Cardiac septum (tissue), 1 donor: ENCODE data around the gene NSUN6. TPM values are rescaled to one million over a fixed set of nuclear protein-coding genes. Genes with fewer than 3 reads are reported as not detected.
"Not testable (repeated sequence)": the region's sequence is repeated elsewhere in the genome, so short reads cannot be mapped to it uniquely, and the experiment has no call there.

Experiments used
- DNase-seq: peaks from one replicate; pipeline ENCODE4 v3.0.0-alpha.2; 2020; ENCODE audit warnings: low spot score
- intact Hi-C: fragments of 100-400 bp; cut with DNase I; formaldehyde crosslinking; loops from one replicate; pipeline ENCODE4 v1.14.0; 2022
- total RNA-seq: library from RNA; stranded (reverse); fragmentation: NEBNext Ultra II Directional; extraction: Animal tissue kit (Norgen Biotek cat#: 25700); gene quantifications from one replicate; pipeline ENCODE4 v1.2.1, GENCODE V29; 2021
- donor health status: DM: no; HTN: no; CAD: no.

The NSUN6 gene
- total RNA-seq, 1 donor from 2014 or later = 8.7 TPM

DNA sequence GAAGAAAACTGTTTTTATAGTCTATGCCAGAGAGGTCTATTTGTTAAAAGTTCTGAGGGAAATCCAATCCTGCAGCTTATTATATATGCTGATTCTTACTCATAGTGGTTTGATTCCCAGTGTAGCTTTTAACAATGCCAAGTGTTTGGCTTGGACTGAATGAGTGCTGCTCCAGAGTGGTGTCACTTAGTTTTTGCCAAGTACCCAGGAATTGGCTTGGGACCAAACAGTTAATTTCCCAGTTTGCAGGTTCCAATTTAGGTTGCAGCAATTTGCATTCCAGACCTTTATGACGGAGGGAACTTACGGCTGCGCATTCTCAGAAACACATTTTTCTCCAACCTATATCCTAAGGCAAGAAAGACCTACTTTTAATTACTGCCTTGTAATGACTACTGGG is 32.4 kb downstream of the NSUN6 start:
- DNase-seq = no peak
- intact Hi-C loops = no loop called here

DNA sequence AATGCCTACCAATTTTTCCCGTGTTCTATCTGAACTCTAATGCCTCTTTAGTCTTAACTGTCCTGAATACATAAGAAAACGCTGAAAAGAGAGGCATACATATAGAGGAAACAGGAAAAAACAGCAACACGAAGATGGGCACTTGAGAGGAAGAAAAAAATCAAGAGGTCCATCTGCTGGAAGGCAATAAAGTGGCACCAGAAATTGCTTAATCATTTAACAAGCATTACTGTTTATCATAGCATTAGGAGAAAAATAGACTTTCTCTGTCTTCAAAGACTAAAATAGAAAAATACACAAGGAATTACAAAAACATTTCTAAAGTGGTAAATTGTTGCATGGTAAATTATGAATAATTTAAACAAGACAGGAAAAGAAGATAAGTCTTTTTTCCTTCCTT is 35.0 kb downstream of the NSUN6 start:
- no peak for DNase-seq
- intact Hi-C loops = no loop called here

DNA sequence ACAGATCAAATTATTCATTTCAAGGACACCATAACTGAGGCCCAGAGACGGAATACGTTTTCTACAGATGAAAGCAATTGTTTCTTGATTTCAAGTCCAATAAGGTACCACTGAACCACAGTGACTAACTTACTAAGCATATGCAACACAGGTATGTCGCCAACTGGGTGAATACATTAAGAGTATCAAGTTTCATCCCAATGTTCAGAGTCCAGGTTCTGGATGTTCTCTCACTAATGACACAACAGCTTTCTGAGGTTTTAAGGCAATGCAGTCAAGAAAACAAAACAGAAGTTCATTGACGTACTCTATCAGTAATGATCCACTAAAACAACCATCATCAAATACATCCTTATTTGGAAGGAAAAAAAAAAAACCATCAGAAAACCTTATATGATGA is 35.8 kb downstream of the NSUN6 start:
- intact Hi-C loops = no loop called here
- no peak for DNase-seq

DNA sequence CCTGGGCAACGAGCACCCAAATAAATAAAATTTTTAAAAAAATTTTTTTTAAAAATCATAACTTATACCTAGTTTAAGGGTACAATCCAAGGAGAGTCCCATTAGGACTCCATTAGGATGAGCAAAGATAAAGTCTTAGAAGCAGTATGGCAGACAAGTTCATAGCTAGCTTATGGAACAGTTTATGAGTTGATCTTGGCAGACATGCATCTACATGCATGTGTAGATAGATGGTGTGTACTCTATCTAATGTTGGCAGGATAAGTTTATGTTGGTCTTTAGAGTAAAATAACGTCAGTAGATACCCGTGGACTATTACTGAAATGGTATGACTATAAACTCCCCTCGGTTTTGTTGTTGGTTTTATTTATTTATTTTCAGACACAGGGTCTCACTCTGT is 40.2 kb downstream of the NSUN6 start:
- DNase-seq = no peak
- intact Hi-C loops = no loop called here

DNA sequence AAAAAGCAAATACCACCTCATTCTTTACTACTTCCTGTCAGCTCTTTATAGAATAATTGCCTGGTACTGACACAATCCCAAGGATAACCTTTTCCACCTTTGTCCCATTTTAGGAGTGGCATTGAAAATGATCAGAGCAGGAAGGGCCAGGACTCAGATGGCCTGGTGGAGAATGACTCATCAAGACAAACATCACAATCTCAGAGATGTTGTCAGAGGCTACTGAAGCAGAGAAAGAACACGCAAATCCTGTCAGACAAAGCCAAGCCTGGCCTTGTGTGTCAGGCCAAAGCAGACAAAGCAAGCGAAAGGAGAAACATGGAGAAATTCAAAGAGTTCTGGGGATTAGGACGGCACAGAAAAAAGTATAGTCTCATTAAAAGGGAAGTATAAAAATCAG is 40.9 kb downstream of the NSUN6 start:
- DNase-seq = no peak
- intact Hi-C loops = no loop called here

DNA sequence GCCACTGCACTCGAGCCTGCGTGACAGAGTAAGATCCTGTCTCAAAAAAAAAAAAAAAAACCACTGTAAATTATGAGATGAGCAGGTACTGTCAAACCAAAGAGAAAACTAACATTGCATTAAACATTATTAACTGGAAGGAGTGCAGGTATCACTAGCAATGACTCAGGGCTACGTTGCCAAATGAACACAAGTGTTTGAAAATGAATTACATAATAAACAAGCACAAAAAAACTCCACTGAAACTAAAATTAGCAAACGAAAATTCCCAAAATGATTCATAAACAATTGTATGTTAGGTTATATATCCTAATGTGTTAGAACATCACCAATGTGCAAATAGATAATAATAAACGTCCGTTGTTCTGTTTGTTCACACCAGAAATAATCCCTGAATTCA is 42.8 kb downstream of the NSUN6 start:
- no peak for DNase-seq
- intact Hi-C loops = no loop called here

DNA sequence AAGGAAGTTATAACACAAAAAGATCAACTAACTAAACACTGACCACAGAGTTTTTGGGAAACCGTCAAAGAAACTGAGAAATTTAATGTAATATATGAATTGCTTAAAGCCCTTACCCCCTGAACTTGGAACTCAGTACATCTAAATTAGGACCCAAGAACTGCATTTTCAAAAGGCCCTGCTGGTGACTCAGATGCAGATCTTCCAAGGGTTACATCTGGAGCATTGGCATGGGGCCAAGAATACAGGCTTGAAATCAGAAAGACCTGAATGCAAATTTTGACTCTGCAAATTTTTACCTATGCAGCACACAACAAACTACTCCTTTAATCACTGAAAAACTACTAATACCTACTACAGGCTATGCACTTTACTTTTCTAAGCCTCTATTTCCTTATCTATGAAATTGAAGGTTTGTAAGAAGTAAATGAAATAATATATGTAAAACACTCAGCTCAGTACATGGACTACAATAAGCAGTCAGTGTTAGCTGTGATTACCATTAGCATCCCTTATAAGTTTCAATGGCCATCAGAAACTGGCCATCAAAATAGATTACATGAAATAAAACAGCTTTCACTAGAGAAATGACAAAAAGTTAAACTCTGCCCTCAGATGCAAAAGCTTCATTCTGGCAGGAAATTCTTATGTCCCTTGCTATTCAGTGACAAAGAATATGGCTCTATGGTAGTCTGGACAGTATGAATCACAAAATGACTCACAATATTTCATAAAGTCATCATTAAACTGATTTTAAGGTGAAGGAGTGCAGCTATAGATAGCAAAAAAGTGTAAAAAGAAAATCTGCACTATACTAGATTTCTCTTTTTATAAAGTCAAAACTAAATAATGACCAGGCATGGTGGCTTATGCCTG is 43.6 kb downstream of the NSUN6 start:
- intact Hi-C loops = no loop called here
- DNase-seq = no peak

DNA sequence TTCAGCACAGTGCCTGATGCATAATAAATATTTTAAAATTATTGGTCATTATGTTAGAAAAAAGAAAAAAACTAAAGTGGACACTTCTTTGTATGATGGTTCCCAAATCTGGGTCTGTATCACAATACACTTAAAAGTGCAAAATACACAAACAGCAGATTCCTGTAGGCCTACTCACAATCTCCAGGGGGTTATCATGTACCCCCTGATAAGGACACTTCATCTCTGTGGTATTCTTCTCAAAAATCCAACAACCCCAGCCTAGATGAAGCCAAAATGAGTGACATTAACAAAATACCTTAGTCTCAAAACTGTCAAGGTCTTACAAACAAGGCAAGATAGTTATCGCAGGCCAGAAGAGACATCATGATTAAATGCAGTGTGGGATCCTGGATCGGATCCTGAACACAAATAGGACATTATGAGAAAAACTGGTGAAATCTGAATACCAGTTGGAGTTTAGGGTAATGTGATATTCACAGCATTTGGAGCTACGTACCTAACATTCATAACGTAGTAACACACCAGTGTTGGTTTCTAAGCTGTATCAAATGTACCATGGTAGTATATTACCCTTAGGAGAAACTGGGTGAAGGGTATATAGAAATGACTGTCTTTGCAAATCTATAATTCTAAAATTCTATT is 45.2 kb downstream of the NSUN6 start:
- intact Hi-C loops = no loop called here
- DNase-seq = no peak

DNA sequence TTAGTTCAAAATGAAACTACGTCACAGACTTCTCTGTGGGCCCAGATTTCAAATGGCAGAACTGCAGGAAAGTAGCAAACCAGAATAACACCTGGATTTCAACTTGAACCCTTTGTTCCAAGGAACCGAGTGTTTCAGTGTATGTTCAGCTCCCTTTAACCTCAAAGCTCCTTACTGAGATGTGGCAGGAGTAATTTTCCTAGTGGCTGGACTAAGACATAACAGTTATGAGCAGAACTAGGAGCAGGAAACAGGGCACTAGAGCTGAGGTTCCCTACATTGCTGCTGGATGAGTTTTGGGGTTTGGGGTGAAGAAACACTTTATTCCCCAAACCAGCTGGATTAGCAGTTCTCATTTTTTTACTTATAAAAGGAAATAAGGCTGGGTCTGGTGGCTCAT is 50.1 kb downstream of the NSUN6 start:
- intact Hi-C loops = no loop called here
- DNase-seq = no peak

DNA sequence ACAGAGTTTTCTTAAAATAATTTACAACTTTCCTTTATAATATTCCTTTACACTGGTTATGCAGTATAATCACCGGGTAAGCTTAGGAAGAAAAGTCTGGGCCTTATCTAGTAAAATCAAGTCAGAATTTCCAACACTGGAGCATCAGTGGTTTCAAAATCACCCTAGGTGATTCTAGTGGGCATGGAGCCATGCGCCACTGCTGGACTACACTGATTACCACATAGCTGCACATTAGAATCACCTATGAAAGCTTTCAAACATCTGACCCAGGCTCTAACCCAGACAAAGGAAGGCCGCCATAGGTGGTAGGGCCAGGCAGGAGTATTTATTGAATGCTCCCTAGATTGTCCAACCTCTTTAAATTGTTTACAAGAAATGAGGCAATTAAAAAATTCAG is 52.0 kb downstream of the NSUN6 start:
- intact Hi-C loops = no loop called here
- DNase-seq = no peak

DNA sequence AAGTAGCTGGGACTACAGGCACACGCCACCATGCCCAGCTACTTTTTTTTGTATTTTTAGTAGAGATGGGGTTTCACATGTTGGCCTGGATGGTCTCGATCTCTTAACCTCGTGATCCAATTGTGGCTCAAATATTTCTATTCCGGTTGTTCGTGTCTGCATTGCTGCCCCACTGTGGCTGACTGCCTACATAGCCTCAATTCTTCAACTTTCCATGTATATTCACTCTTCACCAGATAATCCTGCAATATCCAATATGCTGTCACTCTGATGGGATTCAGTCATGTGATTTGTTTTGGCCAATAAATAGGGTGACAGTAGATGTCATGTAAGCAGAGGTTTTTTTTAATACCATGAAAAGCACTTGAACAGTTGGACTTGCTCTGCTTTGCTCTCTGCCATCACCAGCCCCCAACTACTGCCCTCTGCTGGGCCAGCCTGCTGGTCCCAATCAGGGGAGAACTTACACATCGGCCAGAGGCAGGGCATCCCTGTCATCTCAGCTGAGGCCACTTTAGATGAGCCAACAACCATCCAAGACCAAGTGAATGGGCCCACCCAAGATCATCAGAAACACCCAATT is 56.7 kb downstream of the NSUN6 start:
- intact Hi-C loops = no loop called here
- no peak for DNase-seq

DNA sequence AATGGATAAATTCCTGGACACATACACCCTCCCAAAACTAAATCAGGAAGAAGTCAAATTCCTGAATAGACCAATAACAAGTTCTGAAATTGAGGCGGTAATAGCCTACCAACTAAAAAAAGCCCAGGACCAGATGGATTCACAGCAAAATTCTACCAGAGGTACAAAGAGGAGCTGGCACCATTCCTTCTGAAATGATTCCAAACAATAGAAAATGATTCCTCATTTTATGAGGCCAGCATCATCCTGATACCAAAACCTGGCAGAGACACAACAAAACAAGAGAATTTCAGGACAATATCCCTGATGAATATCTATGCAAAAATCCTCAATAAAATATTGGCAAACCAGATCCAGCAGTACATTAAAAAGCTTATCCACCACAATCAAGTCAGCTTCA is 60.2 kb downstream of the NSUN6 start:
- DNase-seq, intact Hi-C loops: not testable (repeated sequence)

DNA sequence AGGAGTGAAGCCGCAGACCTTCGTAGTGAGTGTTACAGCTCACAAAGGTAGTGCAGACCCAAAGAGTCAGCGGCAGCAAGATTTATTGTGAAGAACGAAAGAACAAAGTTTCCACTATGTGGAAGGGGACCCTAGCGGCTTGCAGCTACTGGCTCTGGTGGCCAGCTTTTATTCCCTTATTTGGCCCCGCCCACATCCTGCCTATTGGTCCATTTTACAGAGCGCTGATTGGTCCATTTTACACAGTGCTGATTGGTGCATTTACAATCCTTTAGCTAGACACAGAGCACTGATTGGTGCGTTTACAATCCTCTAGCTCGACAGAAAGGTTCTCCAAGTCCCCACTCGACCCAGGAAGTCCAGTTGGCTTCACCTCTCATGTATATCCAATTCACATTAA is 64.8 kb downstream of the NSUN6 start:
- intact Hi-C loops, DNase-seq: not testable (repeated sequence)

DNA sequence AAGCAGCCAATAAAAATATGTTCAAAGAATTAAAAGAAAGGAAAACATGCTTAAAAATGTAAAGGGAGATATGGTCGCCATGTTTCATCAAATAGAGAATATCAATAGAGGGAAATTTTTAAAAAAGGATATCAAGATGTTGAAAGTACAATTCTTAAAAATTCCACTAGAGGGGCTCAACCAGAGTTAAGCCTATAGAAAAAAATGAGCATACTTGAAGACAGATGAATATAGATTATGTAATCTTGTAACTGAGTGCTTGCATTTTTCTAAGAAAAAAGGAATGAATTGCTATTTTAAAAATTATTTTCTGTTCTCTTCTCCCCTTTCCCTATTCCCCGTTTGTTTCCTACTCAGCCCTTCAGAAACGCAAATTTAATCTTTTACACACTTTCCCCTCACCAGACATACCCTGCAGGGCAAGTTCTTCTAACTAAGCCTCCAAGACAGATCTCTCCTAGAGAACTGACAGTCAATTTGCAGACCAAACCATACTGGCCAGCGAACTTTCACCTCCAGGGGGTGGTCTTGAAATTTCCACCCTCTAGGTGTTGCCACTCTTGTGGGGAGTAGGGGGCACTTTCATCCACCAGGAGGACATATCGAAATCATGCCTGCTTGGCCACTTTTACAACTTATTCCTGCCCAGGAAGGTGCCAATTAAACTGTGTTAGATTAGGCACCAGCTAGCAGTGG is 67.7 kb downstream of the NSUN6 start:
- intact Hi-C loops = no loop called here
- no peak for DNase-seq

DNA sequence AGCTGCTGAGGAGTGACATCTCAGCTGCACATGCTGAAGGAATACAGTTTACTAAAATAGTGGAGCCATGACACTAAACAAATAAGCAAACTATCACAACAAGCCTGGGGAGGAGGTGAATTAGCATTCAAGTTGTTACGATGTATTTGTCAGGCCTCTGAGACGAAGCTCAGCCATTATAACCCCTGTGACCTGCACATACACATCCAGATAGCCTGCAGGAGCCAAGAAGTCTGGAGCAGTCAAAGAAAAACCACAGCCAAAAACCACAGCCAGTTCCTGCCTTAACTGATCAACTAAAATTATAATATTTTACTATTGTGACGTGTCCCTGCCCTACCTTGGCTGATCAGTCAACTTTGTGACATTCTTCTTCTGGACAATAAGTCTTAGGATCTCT is 68.6 kb downstream of the NSUN6 start:
- intact Hi-C loops = loop anchor here (1.0 kb wide), 1 partner anchor 10 kb away; no protein-coding TSS in a partner anchor
- no peak for DNase-seq

DNA sequence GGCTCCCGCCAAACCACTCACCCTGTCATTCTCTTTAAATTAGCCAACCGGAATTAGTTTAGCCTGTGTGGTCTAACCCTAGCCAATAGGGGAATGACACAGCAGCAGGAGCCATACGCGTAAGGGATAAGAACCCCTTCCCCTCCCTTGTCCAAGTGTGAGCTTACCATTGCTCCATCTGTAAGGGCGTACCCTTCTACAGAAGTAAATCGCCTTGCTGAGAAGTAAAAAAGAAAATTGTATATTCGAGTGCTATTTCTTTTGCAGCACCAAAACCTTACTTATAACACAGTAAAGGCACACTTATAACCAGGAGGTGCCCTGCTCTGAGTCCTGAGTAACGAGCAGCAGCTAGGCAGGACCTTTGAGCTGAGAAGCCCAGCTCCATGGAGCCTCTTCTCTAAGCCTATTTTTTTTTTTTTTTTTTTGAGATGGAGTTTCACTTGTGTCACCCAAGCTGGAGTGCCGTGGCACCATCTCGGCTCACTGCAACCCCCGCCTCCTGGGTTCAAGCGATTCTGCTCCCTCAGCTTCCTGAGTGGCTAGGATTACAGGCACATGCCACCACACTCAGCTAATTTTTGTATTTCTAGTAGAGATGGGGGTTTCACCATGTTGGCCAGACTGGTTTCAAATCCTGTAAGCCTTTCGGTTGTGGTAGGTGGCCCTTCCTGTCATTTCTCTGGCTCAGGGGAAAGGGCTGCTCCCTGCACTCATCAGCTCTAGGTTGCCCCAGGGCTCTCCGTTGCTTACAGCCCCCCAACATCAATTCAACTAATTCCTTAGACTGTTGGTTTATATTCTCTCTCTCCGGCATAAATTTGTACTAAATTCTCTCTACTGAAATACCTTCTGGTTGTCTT is 73.3 kb downstream of the NSUN6 start:
- intact Hi-C loops = no loop called here
- DNase-seq = no peak

DNA sequence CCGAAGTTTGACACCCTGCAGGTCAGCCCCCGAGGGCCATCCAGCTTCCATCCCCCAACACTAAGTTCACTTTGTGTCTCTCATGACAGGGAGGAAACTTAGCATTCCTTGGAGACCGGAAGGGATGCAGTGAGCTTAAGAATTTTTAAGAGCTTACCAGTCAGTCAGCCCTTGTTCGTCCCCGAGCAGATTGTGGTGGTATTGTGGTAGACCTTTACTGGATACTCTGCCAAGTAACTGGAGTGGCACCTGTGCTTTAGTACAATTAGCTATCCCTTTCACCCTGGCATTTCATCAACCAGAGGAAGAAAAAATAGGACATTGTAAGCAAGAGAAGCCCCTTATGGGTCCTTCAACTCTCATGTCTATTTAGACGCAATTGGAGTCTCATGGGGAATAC is 74.8 kb downstream of the NSUN6 start:
- intact Hi-C loops = no loop called here
- DNase-seq = no peak

DNA sequence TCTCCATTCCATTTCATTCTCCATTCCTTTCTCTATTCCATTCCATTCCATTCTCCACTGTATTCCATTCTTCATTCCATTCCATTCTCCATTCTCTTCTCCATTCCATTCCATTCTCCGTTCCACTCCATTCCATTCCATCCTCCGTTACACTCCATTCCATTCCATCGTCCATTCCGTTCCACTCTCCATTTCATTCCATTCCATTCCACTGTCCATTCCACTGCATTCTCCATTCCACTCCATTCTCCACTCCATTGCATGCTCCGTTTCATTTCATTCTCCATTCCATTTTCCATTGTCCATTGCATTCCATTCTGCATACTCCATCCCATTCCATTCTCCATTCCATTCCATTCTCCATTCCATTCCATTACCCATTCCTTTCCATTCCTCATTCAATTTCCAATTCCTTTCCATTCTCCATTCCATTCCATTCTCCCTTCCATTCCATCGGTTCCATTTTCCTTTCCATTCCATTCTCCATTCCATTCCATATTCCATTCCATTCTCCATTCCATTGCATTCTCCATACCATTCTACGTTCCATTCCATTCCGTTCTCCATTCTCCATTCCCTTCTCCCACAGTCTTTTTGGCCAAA is 78.3 kb downstream of the NSUN6 start:
- DNase-seq = no peak
- intact Hi-C loops = loop anchor here (1.0 kb wide), 1 partner anchor 9 kb away; no protein-coding TSS in a partner anchor

DNA sequence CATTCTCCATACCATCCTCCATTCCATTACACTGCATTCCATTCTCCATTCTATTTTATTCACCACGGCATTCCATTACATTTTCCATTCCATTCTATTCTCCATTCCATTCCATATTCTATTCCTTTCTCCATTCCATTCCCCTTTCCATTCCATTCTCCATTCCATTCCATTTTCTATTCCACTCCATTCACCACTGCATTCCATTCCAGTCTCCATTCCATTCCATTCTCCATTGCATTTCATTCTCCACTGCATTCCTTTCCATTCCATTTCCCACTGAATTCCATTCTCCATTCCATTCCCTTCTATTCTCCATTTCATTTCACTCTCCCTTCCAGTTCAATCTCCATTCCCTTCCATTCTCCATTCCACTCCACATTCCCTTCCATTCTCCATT is 79.6 kb downstream of the NSUN6 start:
- intact Hi-C loops = no loop called here
- no peak for DNase-seq
